SK-N-SH (cell line): ENCODE measurements around the gene NFKBIA. TPM values are rescaled to one million over a fixed set of nuclear protein-coding genes. Genes with fewer than 3 reads are reported as not detected.

ENCODE experiments used
- CTCF ChIA-PET: fragments of 300-600, 350-600 bp; formaldehyde crosslinking; extraction: SDS; loops from one replicate; lab custom pipeline; 2021; lab: Yijun Ruan, JAX
- POLR2A ChIA-PET: fragments of 350-600 bp; sonication (Branson Sonifier 250); formaldehyde crosslinking; extraction: SDS; loops from one replicate; lab custom pipeline; 2020; ENCODE audit warnings: antibody characterized with exemption, inconsistent platforms; lab: Yijun Ruan, JAX
- DNase-seq: peaks from one replicate; pipeline ENCODE4 v3.0.0; 2012
- H2AFZ ChIP-seq: fragments of 200-600 bp; sonication (generic); 2 replicates; pipeline ENCODE4 v1.8.1; 2016; ENCODE audit warnings: antibody characterized with exemption, mild to moderate bottlenecking, low read depth
- H3F3A ChIP-seq: fragments of 200-600 bp; sonication (generic); replicated peaks from 2 replicates; pipeline ENCODE3; 2016; ENCODE audit warnings: antibody characterized with exemption, mild to moderate bottlenecking; ENCODE audit not compliant: insufficient read depth
- H3K27ac ChIP-seq, 2 experiments: fragments of 200-500 bp in 1 of 2; fragments of 200-600 bp in 1 of 2; sonication (Bioruptor generic) in 1 of 2; sonication (generic), shearing (Covaris generic) in 1 of 2; 2 replicates each; pipeline versions ENCODE4 v1.5.1 to v1.6.1; 2014 to 2016; ENCODE audit warnings: low read depth in 2 of 2, inconsistent platforms in 1 of 2, low read length in 1 of 2, mild to moderate bottlenecking in 1 of 2, mixed read lengths in 1 of 2
- H3K27me3 ChIP-seq: fragments of 200-600 bp; sonication (generic), shearing (Covaris generic); 2 replicates; pipeline ENCODE4 v1.6.1; 2016; ENCODE audit warnings: mixed run types; ENCODE audit not compliant: insufficient read depth
- H3K36me3 ChIP-seq, 2 experiments: fragments of 200-500 bp in 1 of 2; fragments of 200-600 bp in 1 of 2; sonication (Bioruptor generic) in 1 of 2; sonication (generic) in 1 of 2; replicated peaks in 1 of 2; 2 replicates each; pipeline versions ENCODE3 to v1.5.1; 2014 to 2016; ENCODE audit warnings: low read length in 1 of 2, mild to moderate bottlenecking in 1 of 2; ENCODE audit not compliant: insufficient read depth in 2 of 2, control insufficient read depth in 1 of 2
- H3K4me1 ChIP-seq, 2 experiments: fragments of 200-500 bp in 1 of 2; fragments of 200-600 bp in 1 of 2; sonication (Bioruptor generic) in 1 of 2; sonication (generic), shearing (Covaris generic) in 1 of 2; 2 replicates each; pipeline versions ENCODE4 v1.5.1 to v1.6.1; 2014 to 2016; ENCODE audit warnings: low read depth in 1 of 2, low read length in 1 of 2, mixed run types in 1 of 2; ENCODE audit not compliant: insufficient read depth in 2 of 2, control insufficient read depth in 1 of 2
- H3K4me2 ChIP-seq: fragments of 200-600 bp; sonication (generic), shearing (Covaris generic); 2 replicates; pipeline ENCODE4 v1.6.1; 2017; ENCODE audit warnings: mixed run types
- H3K4me3 ChIP-seq, 2 experiments: fragments of 200-500 bp in 1 of 2; fragments of 200-600 bp in 1 of 2; sonication (Bioruptor generic) in 1 of 2; sonication (generic), shearing (Covaris generic) in 1 of 2; 2 replicates each; pipeline versions ENCODE4 v1.5.1 to v1.8.1; 2014 to 2016; ENCODE audit warnings: low read depth in 2 of 2, inconsistent platforms in 1 of 2, low read length in 1 of 2, mild to moderate bottlenecking in 1 of 2, mixed read lengths in 1 of 2, moderate library complexity in 1 of 2
- H3K79me2 ChIP-seq: fragments of 200-600 bp; sonication (generic); 2 replicates; pipeline ENCODE4 v1.8.1; 2017; ENCODE audit warnings: mild to moderate bottlenecking; ENCODE audit not compliant: insufficient read depth
- H3K9ac ChIP-seq: fragments of 200-600 bp; sonication (generic); 2 replicates; pipeline ENCODE4 v1.6.1; 2017; ENCODE audit warnings: mixed run types
- H3K9me2 ChIP-seq: fragments of 200-600 bp; sonication (generic); 2 replicates; pipeline ENCODE4 v1.6.1; 2017; ENCODE audit warnings: mixed run types
- H3K9me3 ChIP-seq: fragments of 200-600 bp; sonication (generic); 2 replicates; pipeline ENCODE4 v1.6.1; 2017; ENCODE audit warnings: mixed run types, mild to moderate bottlenecking, moderate library complexity
- H4K20me1 ChIP-seq: fragments of 200-600 bp; sonication (generic); 2 replicates; pipeline ENCODE4 v1.6.1; 2017; ENCODE audit warnings: mild to moderate bottlenecking, mixed run types; ENCODE audit not compliant: insufficient read depth
- CHD2 ChIP-seq: fragments of 150-350 bp; IDR thresholded peaks from 2 replicates; pipeline ENCODE4 v1.6.1; 2018; ENCODE audit warnings: low read length; ENCODE audit not compliant: partially characterized antibody
- ELF1 ChIP-seq: IDR thresholded peaks from 2 replicates; pipeline ENCODE4 v1.4.0; 2012
- FOXJ3 ChIP-seq: sonication (generic); formaldehyde crosslinking; IDR thresholded peaks from 2 replicates; pipeline ENCODE4 v1.5.1; 2020; ENCODE audit warnings: mild to moderate bottlenecking, missing genetic modification reagents
- FOXM1 ChIP-seq: IDR thresholded peaks from 2 replicates; pipeline ENCODE4 v1.4.0; 2012; ENCODE audit warnings: low read depth, mild to moderate bottlenecking
- GATA2 ChIP-seq: sonication (generic); formaldehyde crosslinking; IDR thresholded peaks from 2 replicates; pipeline ENCODE4 v1.5.0; 2020; ENCODE audit warnings: mild to moderate bottlenecking, missing genetic modification reagents
- MEF2A ChIP-seq: IDR thresholded peaks from 2 replicates; pipeline ENCODE4 v1.4.0; 2012; ENCODE audit warnings: low read depth, borderline replicate concordance
- MXI1 ChIP-seq: IDR thresholded peaks from 2 replicates; pipeline ENCODE4 v1.6.1; 2012; ENCODE audit warnings: mild to moderate bottlenecking, low read depth, low read length, improper control_type of control experiment
- POLR2AphosphoS5 ChIP-seq: IDR thresholded peaks from 2 replicates; pipeline ENCODE4 v1.6.1; 2012; ENCODE audit warnings: low read depth, low read length
- RAD21 ChIP-seq: IDR thresholded peaks from 2 replicates; pipeline ENCODE4 v1.6.1; 2012; ENCODE audit warnings: mild to moderate bottlenecking, low read length
- RCOR1 ChIP-seq: fragments of 150-350 bp; IDR thresholded peaks from 2 replicates; pipeline ENCODE4 v1.6.1; 2017; ENCODE audit warnings: antibody characterized with exemption, low read length
- RXRA ChIP-seq: IDR thresholded peaks from 2 replicates; pipeline ENCODE4 v1.4.0; 2012; ENCODE audit warnings: low read depth, mild to moderate bottlenecking, borderline replicate concordance
- SIN3A ChIP-seq: IDR thresholded peaks from 2 replicates; pipeline ENCODE4 v1.6.1; 2012; ENCODE audit warnings: low read depth, mild to moderate bottlenecking, low read length, moderate library complexity, borderline replicate concordance
- SMC3 ChIP-seq: IDR thresholded peaks from 2 replicates; pipeline ENCODE4 v1.6.1; 2012; ENCODE audit warnings: low read depth, low read length, improper control_type of control experiment
- TAF1 ChIP-seq: IDR thresholded peaks from 2 replicates; pipeline ENCODE4 v1.6.1; 2012; ENCODE audit warnings: low read depth, mild to moderate bottlenecking, low read length, moderate library complexity, borderline replicate concordance
- TEAD4 ChIP-seq: IDR thresholded peaks from 2 replicates; pipeline ENCODE4 v1.4.0; 2012; ENCODE audit warnings: mild to moderate bottlenecking, borderline replicate concordance; ENCODE audit not compliant: insufficient read depth
- polyA plus RNA-seq, 3 experiments: library from polyadenylated mRNA; depleted of rRNA; stranded (reverse); fragments of >200 nt; gene quantifications; 2 replicates each; pipeline ENCODE4 v1.2.3, GENCODE V29; 2012
- TF ChIP-seq, protein P1 (sequence below): IDR thresholded peaks from 2 replicates; pipeline ENCODE4 v1.4.0; 2012; ENCODE audit warnings: low read depth
- TF ChIP-seq, protein P2 (sequence below): IDR thresholded peaks from 2 replicates; pipeline ENCODE4; 2012
- TF ChIP-seq, protein P3 (sequence below): IDR thresholded peaks from 2 replicates; pipeline ENCODE4 v1.6.1; 2012; ENCODE audit warnings: mild to moderate bottlenecking, low read depth, low read length, moderate library complexity
- TF ChIP-seq, protein P4 (sequence below): fragments of 200-600 bp; sonication (generic); IDR thresholded peaks from 2 replicates; pipeline ENCODE4 v1.6.1; 2017; ENCODE audit warnings: antibody characterized with exemption, mild to moderate bottlenecking, moderate library complexity

NFKBIA gene
- polyA plus RNA-seq, 1 of the 3 experiments (the other 2 are of a cell fraction) = 56.7 TPM

DNA sequence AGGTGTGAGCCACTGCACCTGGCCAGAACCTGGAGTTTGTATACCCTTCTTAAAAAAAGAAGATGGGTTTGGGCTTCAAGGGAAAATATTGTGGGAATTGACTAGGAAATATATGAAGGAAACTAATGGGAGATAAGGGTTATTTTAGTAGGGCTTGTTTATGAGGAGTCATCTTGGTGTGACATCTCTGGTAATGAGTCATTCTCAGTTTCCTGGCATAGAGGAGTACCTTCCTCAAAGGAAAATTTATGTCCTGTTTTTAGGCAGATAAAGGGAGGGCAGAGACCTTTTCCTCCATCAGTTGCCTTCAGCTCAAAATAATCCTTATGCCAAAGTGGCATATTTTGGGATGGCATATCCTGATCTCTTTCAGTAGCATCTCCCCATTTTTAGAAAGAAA is 30.6 kb upstream of the NFKBIA start:
- DNase-seq = no peak
- no peak for TF ChIP-seq SMC3
- TF ChIP-seq, protein P1, sequence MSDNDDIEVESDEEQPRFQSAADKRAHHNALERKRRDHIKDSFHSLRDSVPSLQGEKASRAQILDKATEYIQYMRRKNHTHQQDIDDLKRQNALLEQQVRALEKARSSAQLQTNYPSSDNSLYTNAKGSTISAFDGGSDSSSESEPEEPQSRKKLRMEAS = no peak
- TF ChIP-seq FOXJ3 (CRISPR knock-in tag) = no peak
- no peak for TF ChIP-seq CHD2
- no peak for TF ChIP-seq TEAD4
- TF ChIP-seq, protein P2, sequence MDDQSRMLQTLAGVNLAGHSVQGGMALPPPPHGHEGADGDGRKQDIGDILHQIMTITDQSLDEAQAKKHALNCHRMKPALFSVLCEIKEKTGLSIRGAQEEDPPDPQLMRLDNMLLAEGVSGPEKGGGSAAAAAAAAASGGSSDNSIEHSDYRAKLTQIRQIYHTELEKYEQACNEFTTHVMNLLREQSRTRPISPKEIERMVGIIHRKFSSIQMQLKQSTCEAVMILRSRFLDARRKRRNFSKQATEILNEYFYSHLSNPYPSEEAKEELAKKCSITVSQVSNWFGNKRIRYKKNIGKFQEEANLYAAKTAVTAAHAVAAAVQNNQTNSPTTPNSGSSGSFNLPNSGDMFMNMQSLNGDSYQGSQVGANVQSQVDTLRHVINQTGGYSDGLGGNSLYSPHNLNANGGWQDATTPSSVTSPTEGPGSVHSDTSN = no peak
- no peak for TF ChIP-seq ELF1
- TF ChIP-seq MEF2A = no peak
- TF ChIP-seq RXRA = no peak
- TF ChIP-seq SIN3A = no peak
- TF ChIP-seq, protein P3, sequence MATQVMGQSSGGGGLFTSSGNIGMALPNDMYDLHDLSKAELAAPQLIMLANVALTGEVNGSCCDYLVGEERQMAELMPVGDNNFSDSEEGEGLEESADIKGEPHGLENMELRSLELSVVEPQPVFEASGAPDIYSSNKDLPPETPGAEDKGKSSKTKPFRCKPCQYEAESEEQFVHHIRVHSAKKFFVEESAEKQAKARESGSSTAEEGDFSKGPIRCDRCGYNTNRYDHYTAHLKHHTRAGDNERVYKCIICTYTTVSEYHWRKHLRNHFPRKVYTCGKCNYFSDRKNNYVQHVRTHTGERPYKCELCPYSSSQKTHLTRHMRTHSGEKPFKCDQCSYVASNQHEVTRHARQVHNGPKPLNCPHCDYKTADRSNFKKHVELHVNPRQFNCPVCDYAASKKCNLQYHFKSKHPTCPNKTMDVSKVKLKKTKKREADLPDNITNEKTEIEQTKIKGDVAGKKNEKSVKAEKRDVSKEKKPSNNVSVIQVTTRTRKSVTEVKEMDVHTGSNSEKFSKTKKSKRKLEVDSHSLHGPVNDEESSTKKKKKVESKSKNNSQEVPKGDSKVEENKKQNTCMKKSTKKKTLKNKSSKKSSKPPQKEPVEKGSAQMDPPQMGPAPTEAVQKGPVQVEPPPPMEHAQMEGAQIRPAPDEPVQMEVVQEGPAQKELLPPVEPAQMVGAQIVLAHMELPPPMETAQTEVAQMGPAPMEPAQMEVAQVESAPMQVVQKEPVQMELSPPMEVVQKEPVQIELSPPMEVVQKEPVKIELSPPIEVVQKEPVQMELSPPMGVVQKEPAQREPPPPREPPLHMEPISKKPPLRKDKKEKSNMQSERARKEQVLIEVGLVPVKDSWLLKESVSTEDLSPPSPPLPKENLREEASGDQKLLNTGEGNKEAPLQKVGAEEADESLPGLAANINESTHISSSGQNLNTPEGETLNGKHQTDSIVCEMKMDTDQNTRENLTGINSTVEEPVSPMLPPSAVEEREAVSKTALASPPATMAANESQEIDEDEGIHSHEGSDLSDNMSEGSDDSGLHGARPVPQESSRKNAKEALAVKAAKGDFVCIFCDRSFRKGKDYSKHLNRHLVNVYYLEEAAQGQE = no peak
- no peak for TF ChIP-seq MXI1
- TF ChIP-seq, protein P4, sequence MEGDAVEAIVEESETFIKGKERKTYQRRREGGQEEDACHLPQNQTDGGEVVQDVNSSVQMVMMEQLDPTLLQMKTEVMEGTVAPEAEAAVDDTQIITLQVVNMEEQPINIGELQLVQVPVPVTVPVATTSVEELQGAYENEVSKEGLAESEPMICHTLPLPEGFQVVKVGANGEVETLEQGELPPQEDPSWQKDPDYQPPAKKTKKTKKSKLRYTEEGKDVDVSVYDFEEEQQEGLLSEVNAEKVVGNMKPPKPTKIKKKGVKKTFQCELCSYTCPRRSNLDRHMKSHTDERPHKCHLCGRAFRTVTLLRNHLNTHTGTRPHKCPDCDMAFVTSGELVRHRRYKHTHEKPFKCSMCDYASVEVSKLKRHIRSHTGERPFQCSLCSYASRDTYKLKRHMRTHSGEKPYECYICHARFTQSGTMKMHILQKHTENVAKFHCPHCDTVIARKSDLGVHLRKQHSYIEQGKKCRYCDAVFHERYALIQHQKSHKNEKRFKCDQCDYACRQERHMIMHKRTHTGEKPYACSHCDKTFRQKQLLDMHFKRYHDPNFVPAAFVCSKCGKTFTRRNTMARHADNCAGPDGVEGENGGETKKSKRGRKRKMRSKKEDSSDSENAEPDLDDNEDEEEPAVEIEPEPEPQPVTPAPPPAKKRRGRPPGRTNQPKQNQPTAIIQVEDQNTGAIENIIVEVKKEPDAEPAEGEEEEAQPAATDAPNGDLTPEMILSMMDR = no peak
- no peak for TF ChIP-seq RCOR1
- no peak for TF ChIP-seq FOXM1
- TF ChIP-seq GATA2 = no peak
- no peak for TF ChIP-seq TAF1
- TF ChIP-seq POLR2AphosphoS5 = no peak
- no peak for TF ChIP-seq RAD21
- Histone ChIP-seq H2AFZ (no peak overlapping the region), H3K27me3 (no peaks in the 10 kb centered on the region), H3K9me2 (no peaks in the 10 kb centered on the region), H3K4me2 (no peak overlapping the region), H3K9ac (no peak overlapping the region), H3K9me3 (no peaks in the 10 kb centered on the region; the same call in 1 of the 2 replicates), H3K36me3 (no peaks in the 10 kb centered on the region), H3K27ac (no peak overlapping the region), H3K79me2 (no peaks in the 10 kb centered on the region), H4K20me1 (no peaks in the 10 kb centered on the region), H3F3A (peaks cover 10% of the 10 kb centered on the region), H3K4me1 (no peaks in the 10 kb centered on the region), H3K4me3 (no peak overlapping the region)
- POLR2A ChIA-PET = no interaction called here
- CTCF ChIA-PET = no interaction called here
